GM20000 (cell line): ENCODE measurements around the gene LIX1.
A peak's percentile ranks its signal among the peaks of the same experiment; 100 is the strongest.

Experiments
- DNase-seq: peaks from one replicate; pipeline ENCODE4 v3.0.0; 2012; ENCODE audit warnings: low spot score
- TF ChIP-seq, protein P1 (sequence below): IDR thresholded peaks from 2 replicates; pipeline ENCODE4 v1.5.1; 2012; ENCODE audit warnings: mild to moderate bottlenecking, control low read depth; ENCODE audit errors: extremely low read depth, missing control alignments

LIX1 gene

DNA sequence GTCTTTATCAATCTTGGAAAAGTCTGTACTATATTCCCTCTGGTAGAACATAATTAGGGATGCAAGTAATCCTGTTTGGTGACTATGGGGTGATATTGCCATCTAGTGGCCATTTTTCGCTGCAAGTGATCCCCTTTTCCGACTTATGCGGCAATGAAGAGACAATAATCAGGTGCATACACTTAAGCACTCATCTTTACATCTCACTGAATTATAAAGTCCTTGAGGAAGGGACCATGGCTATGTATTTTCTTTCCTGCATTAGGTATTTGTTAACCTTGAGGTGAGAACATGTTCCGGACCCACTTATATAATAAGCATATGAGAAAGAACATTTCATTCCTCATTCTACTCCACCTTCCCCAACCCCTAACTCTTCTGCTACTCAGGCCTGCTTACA, 19.6 kb upstream of the LIX1 start:
- no peak for DNase-seq
- TF ChIP-seq, protein P1, sequence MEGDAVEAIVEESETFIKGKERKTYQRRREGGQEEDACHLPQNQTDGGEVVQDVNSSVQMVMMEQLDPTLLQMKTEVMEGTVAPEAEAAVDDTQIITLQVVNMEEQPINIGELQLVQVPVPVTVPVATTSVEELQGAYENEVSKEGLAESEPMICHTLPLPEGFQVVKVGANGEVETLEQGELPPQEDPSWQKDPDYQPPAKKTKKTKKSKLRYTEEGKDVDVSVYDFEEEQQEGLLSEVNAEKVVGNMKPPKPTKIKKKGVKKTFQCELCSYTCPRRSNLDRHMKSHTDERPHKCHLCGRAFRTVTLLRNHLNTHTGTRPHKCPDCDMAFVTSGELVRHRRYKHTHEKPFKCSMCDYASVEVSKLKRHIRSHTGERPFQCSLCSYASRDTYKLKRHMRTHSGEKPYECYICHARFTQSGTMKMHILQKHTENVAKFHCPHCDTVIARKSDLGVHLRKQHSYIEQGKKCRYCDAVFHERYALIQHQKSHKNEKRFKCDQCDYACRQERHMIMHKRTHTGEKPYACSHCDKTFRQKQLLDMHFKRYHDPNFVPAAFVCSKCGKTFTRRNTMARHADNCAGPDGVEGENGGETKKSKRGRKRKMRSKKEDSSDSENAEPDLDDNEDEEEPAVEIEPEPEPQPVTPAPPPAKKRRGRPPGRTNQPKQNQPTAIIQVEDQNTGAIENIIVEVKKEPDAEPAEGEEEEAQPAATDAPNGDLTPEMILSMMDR, result peak; percentile 75

DNA sequence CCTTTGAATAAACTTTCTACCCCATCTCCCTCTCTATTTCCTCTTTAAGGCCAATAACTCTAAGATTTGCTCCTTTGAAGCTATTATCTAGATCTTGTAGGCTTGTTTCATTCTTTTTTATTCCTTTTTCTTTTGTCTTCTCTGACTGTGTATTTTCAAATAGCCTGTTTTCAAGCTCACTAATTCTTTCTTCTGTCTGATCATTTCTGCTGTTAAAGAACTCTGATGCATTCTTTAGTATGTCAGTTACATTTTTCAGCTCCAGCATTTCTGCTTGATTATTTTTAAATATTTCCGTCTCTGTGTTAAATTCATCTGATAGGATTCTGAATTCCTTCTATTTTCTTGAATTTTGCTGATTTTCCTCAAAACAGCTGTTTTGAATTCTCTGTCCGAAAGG, 15.3 kb upstream of the LIX1 start:
- TF ChIP-seq, protein P1, result no peak
- DNase-seq, result no peak

DNA sequence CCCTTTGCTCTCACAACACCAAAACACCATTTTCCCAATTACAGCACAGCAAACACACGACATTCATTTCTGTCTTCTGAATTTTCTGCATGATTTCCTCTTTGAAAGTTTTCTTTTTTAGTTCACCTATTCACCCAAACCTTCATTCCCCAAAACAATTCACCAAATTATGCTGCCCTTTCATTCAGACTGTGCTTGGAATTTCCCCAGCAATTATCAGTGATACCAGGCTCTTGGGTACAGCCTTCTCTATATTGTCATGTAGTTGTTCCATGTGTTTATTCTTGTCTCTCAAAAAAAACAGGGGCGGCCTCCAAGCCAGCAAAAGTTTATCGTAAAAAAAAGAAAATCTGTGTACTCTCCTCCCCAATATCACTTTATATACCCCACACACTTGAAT, 9.0 kb upstream of the LIX1 start:
- TF ChIP-seq, protein P1, result no peak
- DNase-seq, result no peak

DNA sequence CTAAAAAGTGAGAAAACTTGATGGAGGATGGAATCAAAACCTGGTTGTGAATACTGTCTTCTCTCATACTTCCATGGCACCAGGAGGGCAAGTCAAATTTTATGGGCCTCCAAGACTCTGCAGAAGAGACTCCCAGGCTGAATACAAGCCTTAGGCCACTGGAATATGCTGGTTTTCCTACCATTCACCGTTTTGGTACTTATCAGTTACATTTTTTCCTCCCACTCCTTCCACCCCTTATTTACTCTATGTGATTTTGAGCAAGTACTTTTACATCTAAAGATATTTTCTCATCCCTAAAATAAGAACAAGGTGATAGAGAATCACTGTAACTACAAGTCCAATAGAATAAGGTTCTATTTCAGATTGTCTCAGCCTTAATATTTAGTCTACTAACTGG, 8.0 kb upstream of the LIX1 start:
- DNase-seq, result no peak
- TF ChIP-seq, protein P1, result no peak

DNA sequence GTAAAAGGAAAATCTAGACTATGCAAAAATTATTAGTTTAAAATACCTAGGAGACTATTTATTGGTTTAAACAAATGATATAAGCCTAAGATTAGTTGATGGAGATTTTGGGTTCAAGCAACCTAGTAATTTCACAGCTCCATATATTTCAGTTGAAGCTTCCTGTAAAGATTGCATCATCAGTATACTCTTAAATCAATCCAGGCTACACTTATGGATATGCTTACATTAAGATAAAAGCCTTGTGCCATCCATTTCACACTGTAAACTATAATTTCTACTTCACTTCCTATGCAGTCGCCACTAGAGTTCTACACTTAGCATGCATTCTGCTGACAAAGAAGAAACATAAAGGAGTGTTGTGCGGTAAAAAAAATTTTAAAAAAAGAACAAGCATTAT, 7.3 kb upstream of the LIX1 start:
- TF ChIP-seq, protein P1, result no peak
- DNase-seq, result no peak

DNA sequence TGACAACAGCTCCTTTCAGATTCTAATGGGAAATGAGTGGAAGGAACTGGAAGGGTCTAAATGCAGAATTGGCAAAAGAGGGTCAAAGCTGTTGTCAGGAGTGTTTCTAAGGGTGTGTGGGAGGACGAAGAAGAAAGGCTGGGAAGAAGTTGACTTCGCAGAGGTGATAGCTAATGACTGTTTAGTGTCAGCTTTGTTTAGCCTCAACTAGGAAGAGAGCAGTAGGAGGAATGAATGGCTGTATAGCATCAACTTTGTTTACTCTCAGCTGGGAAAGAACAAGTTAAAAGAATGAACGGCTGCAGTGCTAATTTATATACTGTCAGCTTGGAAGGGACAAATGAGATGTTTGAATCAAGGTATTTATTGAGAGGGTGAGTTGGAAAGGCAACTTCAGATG, 5.9 kb upstream of the LIX1 start:
- DNase-seq, result no peak
- TF ChIP-seq, protein P1, result no peak

DNA sequence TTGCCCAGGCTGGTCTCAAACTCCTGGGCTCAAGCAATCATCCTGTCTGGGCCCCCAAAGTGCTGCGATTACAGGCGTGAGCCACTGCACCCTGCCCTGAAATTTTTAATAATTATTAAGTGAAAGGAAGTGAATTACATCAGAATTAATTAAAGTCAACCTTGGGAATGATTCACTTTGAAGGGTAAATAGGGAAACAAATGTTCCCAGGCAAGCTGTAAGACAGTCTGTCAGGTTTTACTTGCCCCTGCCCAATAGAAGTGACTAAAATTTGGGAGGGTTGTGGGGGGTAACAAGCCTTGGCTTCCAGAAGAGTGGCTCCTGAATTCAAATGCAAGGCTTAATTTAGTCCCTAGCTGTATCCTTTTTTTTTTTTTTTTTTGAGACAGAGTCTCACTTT, 1.3 kb upstream of the LIX1 start:
- DNase-seq, result no peak
- TF ChIP-seq, protein P1, result no peak
